ENCODE measurements around the gene ARHGAP8. TPM values are rescaled to one million over a fixed set of nuclear protein-coding genes. Genes with fewer than 3 reads are reported as not detected.

Gene ARHGAP8
- total and polyA plus RNA-seq, 2 donors (not counting 1 experiment from before 2014, with no cell fraction given) = 0.07 to 0.17 TPM

DNA sequence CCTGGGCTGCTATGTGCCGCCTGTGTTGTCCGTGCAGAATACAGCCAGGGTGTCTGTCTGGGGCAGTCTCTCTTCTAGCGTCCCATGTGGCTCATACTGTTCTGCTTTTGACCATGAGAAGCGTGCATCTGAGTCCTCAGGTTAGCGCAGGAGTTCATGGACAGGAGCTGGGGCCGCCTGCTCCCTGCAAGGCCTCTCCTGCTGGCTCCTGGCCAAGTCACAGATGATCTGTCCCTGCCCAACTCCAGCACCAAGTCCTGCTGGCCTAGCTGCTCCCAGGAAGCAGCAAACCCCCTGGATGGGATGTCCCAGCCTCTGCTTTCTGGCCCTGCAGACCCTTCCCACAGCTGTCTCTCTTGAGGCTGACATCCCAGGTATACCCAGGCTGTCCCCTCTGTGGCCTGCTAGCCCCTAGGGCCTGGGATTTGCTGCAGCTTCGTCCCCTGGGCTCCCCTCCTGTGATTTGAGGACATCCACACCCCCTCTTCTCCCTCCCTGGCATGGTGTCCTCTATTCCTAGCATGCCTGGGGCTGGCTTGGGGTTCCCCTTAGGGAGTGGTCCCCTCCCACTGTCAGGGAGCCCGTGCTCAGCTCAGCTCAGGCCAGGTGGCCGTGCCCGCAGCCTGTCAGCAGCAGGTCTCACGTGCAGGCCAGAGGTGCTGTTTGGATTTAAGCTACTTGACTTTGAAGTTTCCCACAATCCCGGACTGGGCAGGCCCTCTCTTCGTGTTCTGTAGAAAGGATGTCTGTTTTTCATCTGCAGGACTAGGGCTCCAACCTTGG, 32.6 kb upstream of the ARHGAP8 start:
- no peak overlapping the region for H3K4me3 ChIP-seq (replicated peaks in 1 of 4; ENCODE audit: control extremely low read depth in 1 of 4, insufficient read depth in 1 of 4, low read depth in 3 of 4, low read length in 4 of 4)
- H3K27me3 ChIP-seq (ENCODE audit: control insufficient read depth, insufficient read depth, low read length) = no peaks in the 10 kb centered on the region
- no peaks in the 10 kb centered on the region for H3K4me1 ChIP-seq (ENCODE audit: control insufficient read depth, extremely low read depth, insufficient read depth, low read length)
- H4K20me1 ChIP-seq (ENCODE audit: control insufficient read depth, extremely low read depth, insufficient read depth, low read length) = no peaks in the 10 kb centered on the region
- H3K36me3 ChIP-seq (ENCODE audit: control insufficient read depth, insufficient read depth, low read length) = no peaks in the 10 kb centered on the region
- no peak for DNase-seq (ENCODE audit: low read depth in 2 of 2)
- H3K4me2 ChIP-seq (ENCODE audit: extremely low read depth, insufficient read depth, low read length) = no peak overlapping the region
- no peaks in the 10 kb centered on the region for H3K9me3 ChIP-seq (ENCODE audit: control insufficient read depth, insufficient read depth, low read depth, low read length)
- TF ChIP-seq, protein P1, sequence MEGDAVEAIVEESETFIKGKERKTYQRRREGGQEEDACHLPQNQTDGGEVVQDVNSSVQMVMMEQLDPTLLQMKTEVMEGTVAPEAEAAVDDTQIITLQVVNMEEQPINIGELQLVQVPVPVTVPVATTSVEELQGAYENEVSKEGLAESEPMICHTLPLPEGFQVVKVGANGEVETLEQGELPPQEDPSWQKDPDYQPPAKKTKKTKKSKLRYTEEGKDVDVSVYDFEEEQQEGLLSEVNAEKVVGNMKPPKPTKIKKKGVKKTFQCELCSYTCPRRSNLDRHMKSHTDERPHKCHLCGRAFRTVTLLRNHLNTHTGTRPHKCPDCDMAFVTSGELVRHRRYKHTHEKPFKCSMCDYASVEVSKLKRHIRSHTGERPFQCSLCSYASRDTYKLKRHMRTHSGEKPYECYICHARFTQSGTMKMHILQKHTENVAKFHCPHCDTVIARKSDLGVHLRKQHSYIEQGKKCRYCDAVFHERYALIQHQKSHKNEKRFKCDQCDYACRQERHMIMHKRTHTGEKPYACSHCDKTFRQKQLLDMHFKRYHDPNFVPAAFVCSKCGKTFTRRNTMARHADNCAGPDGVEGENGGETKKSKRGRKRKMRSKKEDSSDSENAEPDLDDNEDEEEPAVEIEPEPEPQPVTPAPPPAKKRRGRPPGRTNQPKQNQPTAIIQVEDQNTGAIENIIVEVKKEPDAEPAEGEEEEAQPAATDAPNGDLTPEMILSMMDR (conservative IDR thresholded peaks at IDR 0.05 in 1 of 2, IDR thresholded peaks at IDR 0.05 in 1 of 2; ENCODE audit: low read depth in 1 of 2, low read length in 2 of 2) = no peak
- TF ChIP-seq EZH2 (IDR thresholded peaks at IDR 0.05; ENCODE audit: low read length, missing control alignments) = no peak
- H2AFZ ChIP-seq (ENCODE audit: low read length) = no peak overlapping the region
- H3K79me2 ChIP-seq (ENCODE audit: control insufficient read depth, insufficient read depth, low read length) = no peaks in the 10 kb centered on the region
- H3K9ac ChIP-seq (ENCODE audit: insufficient read depth, low read length) = no peak overlapping the region
- H3K27ac ChIP-seq (ENCODE audit: insufficient read depth, low read length) = no peak overlapping the region

DNA sequence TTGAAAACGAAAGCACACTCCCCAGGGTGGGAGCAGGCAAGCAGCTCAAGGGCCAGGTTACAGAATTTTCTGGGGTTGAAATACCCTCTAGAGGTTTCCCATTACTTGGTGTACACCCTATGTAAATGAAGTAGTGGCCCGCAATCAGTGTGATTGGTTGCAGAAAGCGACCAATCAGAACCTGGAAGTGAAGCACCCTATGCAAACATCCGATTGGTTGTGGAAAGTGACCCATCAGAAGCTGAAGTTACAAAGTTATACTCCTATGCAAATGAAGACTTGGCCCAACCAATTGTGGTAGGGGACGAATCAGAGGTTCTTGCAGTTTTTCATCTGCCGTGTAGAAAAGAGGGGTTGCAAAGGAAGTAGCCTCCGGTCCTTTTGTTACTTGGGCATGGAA, 31.2 kb upstream of the ARHGAP8 start:
- Histone ChIP-seq H3K79me2 (ENCODE audit: control insufficient read depth, insufficient read depth, low read length) (no peaks in the 10 kb centered on the region), H3K9me3 (ENCODE audit: control insufficient read depth, insufficient read depth, low read depth, low read length) (no peaks in the 10 kb centered on the region), H3K36me3 (ENCODE audit: control insufficient read depth, insufficient read depth, low read length) (no peaks in the 10 kb centered on the region), H3K27ac (ENCODE audit: insufficient read depth, low read length) (no peak overlapping the region), H3K27me3 (ENCODE audit: control insufficient read depth, insufficient read depth, low read length) (no peaks in the 10 kb centered on the region), H3K4me1 (ENCODE audit: control insufficient read depth, extremely low read depth, insufficient read depth, low read length) (no peaks in the 10 kb centered on the region), H2AFZ (ENCODE audit: low read length) (no peak overlapping the region), H3K9ac (ENCODE audit: insufficient read depth, low read length) (no peak overlapping the region), H4K20me1 (ENCODE audit: control insufficient read depth, extremely low read depth, insufficient read depth, low read length) (no peaks in the 10 kb centered on the region), H3K4me3 (replicated peaks in 1 of 4; ENCODE audit: control extremely low read depth in 1 of 4, insufficient read depth in 1 of 4, low read depth in 3 of 4, low read length in 4 of 4) (no peak overlapping the region), H3K4me2 (ENCODE audit: extremely low read depth, insufficient read depth, low read length) (no peak overlapping the region)
- no peak for DNase-seq (ENCODE audit: low read depth in 2 of 2)
- TF ChIP-seq, protein P1 (conservative IDR thresholded peaks at IDR 0.05 in 1 of 2, IDR thresholded peaks at IDR 0.05 in 1 of 2; ENCODE audit: low read depth in 1 of 2, low read length in 2 of 2) = no peak
- no peak for TF ChIP-seq EZH2 (IDR thresholded peaks at IDR 0.05; ENCODE audit: low read length, missing control alignments)

DNA sequence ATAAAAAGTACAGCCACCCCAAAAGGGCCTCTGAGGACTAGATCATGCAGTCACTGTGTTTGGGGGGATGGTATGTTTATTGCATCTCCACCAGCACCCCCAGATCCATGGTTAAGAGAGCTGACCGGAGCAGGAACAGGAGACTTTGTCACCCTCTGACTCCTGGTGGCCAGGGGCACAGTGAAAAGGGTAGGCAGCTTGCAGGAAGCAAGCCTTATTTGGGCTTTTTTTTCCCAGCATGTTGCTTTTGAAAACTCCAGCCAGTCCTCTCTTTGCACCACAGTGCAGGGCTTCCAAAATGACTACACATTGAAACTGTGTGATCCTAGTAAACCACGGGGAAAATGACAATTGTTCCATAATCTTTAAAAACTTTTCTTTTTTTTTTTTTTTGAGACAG, 29.8 kb upstream of the ARHGAP8 start:
- Histone ChIP-seq H3K4me1 (ENCODE audit: control insufficient read depth, extremely low read depth, insufficient read depth, low read length) (no peaks in the 10 kb centered on the region), H3K27me3 (ENCODE audit: control insufficient read depth, insufficient read depth, low read length) (no peaks in the 10 kb centered on the region), H3K36me3 (ENCODE audit: control insufficient read depth, insufficient read depth, low read length) (no peaks in the 10 kb centered on the region), H3K9ac (ENCODE audit: insufficient read depth, low read length) (no peak overlapping the region), H4K20me1 (ENCODE audit: control insufficient read depth, extremely low read depth, insufficient read depth, low read length) (no peaks in the 10 kb centered on the region), H3K9me3 (ENCODE audit: control insufficient read depth, insufficient read depth, low read depth, low read length) (no peaks in the 10 kb centered on the region), H2AFZ (ENCODE audit: low read length) (no peak overlapping the region), H3K4me2 (ENCODE audit: extremely low read depth, insufficient read depth, low read length) (no peak overlapping the region), H3K79me2 (ENCODE audit: control insufficient read depth, insufficient read depth, low read length) (no peaks in the 10 kb centered on the region), H3K4me3 (replicated peaks in 1 of 4; ENCODE audit: control extremely low read depth in 1 of 4, insufficient read depth in 1 of 4, low read depth in 3 of 4, low read length in 4 of 4) (no peak overlapping the region), H3K27ac (ENCODE audit: insufficient read depth, low read length) (no peak overlapping the region)
- no peak for DNase-seq (ENCODE audit: low read depth in 2 of 2)
- TF ChIP-seq, protein P1 (conservative IDR thresholded peaks at IDR 0.05 in 1 of 2, IDR thresholded peaks at IDR 0.05 in 1 of 2; ENCODE audit: low read depth in 1 of 2, low read length in 2 of 2) = no peak
- no peak for TF ChIP-seq EZH2 (IDR thresholded peaks at IDR 0.05; ENCODE audit: low read length, missing control alignments)
